Stimulated activated CD4-positive, alpha-beta T cell treated with anti-CD3 and anti-CD28 coated beads, Interleukin-12 subunit alpha, Interleukin-12 subunit beta, amount 100 ng/mL, for 4 hours (primary cell): ENCODE results near the gene ASPHD1.

Experiments
- DNase-seq: peaks from one replicate; pipeline ENCODE4 v3.0.0-alpha.2; 2020

ASPHD1 gene

DNA sequence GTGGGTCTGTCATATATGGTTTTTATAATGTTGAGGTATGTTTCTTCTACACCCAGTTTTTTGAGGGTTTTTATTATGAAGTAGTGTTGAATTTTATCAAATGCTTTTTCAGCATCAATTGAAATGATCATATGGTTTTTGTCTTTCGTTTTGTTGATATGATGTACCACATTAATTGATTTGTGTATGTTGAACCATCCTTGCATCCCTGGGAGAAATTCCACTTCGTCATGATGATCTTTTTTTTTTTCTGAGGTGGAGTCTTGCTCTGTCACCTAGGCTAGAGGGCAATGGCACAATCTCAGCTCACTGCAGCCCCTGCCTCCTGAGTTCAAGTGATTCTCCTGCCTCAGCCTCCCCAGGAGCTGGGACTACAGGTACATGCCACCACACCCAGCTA lies 47.6 kb downstream of the ASPHD1 start:
- no peak for DNase-seq

GRCh38 chr16:29950806-29951461 lies 50.6 kb downstream of the ASPHD1 start:
- DNase-seq, result no peak

- no peak for DNase-seq
Measured at GRCh38 chr16:29951625-29952365, 51.5 kb downstream of the ASPHD1 start.
